Right cardiac atrium (tissue), 5 donors: ENCODE measurements around the gene TAOK3. TPM values are rescaled to one million over a fixed set of nuclear protein-coding genes. Genes with fewer than 3 reads are reported as not detected.

ENCODE experiments used
- ATAC-seq, 2 donors: fragments of 200-7000 bp; cut with Tn5 transposase; one replicate each; pipeline versions ENCODE4 v1.8.0 to v1.9.1; 2020; ENCODE audit warnings: moderate library complexity in 2 of 2, mild to moderate bottlenecking in 1 of 2
- DNase-seq, 3 donors: peaks; one replicate each; pipeline ENCODE4 v3.0.0-alpha.2; 2020
- H3K27ac ChIP-seq: one replicate; pipeline ENCODE4 v1.5.1; 2013; ENCODE audit warnings: mild to moderate bottlenecking, low read length, control low read depth, moderate library complexity
- H3K27me3 ChIP-seq: one replicate; pipeline ENCODE4 v1.6.1; 2013; ENCODE audit not compliant: control insufficient read depth, insufficient read depth
- H3K4me1 ChIP-seq: one replicate; pipeline ENCODE4 v1.6.1; 2013; ENCODE audit warnings: low read length; ENCODE audit not compliant: control insufficient read depth, insufficient read depth
- H3K4me3 ChIP-seq: one replicate; pipeline ENCODE4 v1.5.1; 2013; ENCODE audit warnings: low read length, control low read depth
- H3K9me3 ChIP-seq: one replicate; pipeline ENCODE4 v1.6.1; 2013; ENCODE audit warnings: low read length; ENCODE audit not compliant: control insufficient read depth
- WGBS: extraction: QIAGEN DNeasy Blood & Tissue Kit; methylation state at CpG from one replicate; pipeline ENCODE4 v1.1.7; 2013; 5-methylcytosine and 5-hydroxymethylcytosine counted together
- intact Hi-C, 4 donors: fragments of 100-400 bp; cut with DNase I; formaldehyde crosslinking; loops; one replicate each; pipeline versions ENCODE4 v1.11.0 to v1.14.0; 2022 to 2023
- polyA plus RNA-seq: library from polyadenylated mRNA; stranded (reverse); fragments of 200-250 nt; gene quantifications from one replicate; pipeline ENCODE4 v1.2.3, GENCODE V29; 2013
- total RNA-seq, 4 donors: library from RNA; stranded (reverse); fragmentation: NEBNext Ultra II Directional; extraction: Animal tissue kit (Norgen Biotek cat#: 25700); gene quantifications; one replicate each; pipeline ENCODE4 v1.2.1, GENCODE V29; 2021
- donor health status: healthy with polysubstance abuse.
- donor health status: DM: no; HTN: yes; CAD: no.
- donor health status: DM: no; HTN: no; CAD: no.
- donor health status: DM: no; HTN: yes; CAD: no; lungs with severe emphysema.
- donor health status: DM: yes; HTN: yes; CAD: no.

TAOK3 gene
- total and polyA plus RNA-seq, 5 donors, result 16.9 to 29.1 (median 24.5) TPM

DNA sequence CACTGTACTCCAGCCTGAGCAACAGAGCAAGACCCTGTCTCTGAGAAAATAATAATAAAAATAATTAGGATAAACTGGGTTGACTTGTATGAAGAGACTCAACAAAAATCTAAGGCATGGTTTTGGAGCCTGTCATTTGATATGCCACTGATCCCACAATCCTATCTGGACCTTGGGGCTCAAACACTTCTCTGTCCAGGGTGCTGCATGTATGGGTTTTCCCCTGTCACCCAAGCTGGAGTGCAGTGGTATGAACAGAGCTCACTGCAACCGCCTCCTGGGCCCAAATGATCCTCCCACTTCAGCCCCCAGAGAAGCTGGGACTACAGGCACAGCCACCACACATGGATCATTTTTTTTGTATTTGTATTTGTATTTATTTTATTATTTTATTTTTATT, 263.6 kb downstream of the TAOK3 start:
- DNase-seq, result no peak
- no peak overlapping the region for H3K27ac ChIP-seq
- no peak for ATAC-seq
- H3K4me3 ChIP-seq, result no peak overlapping the region
- intact Hi-C loops, result no loop called here
- H3K27me3 ChIP-seq, result no peaks in the 10 kb centered on the region
- no peaks in the 10 kb centered on the region for H3K4me1 ChIP-seq
- H3K9me3 ChIP-seq, result no peaks in the 10 kb centered on the region
- 79% methylated on average over 1 of the region's 1 CpG for WGBS

DNA sequence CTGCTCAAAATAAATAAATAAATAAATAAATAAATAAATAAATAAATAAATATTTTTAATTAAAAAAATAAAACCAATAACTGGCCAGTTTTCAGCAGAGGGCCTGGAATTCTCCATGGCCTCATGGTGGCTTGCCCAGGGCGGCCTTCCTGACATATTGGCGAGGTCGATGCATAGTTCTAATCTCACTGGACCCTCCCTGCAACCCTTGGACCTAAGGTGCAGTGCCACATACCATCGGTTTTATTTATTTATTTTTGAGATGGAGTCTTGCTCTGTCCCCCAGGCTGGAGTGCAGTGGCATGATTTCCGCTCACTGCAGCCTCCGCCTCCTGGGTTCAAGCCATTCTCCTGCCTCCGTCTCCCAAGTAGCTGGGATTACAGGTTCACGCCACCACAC, 265.0 kb downstream of the TAOK3 start:
- Histone ChIP-seq H3K4me1 (no peaks in the 10 kb centered on the region), H3K9me3 (no peaks in the 10 kb centered on the region), H3K27me3 (no peaks in the 10 kb centered on the region), H3K27ac (no peak overlapping the region), H3K4me3 (no peak overlapping the region)
- intact Hi-C loops, result no loop called here
- DNase-seq (no peak), ATAC-seq (no peak)
- 94% methylated on average over 8 of the region's 8 CpGs for WGBS

DNA sequence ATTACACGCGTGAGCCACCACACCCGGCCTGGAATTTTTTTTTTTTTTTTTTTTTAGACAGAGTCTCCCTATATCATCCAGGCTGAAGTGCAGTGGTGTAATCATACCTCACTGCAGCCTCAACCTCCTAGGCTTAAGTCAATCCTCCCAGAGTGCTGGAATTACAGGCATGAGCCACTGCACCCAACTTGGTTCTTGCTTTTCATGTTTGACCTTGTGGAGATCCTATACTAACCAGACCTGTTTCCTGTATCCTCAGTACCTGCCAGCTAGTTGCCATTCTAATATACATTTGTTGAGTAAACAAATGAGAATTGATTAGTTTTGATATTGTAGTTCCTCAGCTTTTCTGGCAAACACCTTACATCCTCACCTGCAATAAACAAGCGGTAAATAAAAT, 265.7 kb downstream of the TAOK3 start:
- DNase-seq (no peak), ATAC-seq (no peak)
- H3K4me3 ChIP-seq, result no peak overlapping the region
- WGBS, result 69% methylated on average over 4 of the region's 4 CpGs
- intact Hi-C loops, result no loop called here
- H3K9me3 ChIP-seq, result no peaks in the 10 kb centered on the region
- H3K4me1 ChIP-seq, result no peaks in the 10 kb centered on the region
- no peaks in the 10 kb centered on the region for H3K27me3 ChIP-seq
- no peak overlapping the region for H3K27ac ChIP-seq

DNA sequence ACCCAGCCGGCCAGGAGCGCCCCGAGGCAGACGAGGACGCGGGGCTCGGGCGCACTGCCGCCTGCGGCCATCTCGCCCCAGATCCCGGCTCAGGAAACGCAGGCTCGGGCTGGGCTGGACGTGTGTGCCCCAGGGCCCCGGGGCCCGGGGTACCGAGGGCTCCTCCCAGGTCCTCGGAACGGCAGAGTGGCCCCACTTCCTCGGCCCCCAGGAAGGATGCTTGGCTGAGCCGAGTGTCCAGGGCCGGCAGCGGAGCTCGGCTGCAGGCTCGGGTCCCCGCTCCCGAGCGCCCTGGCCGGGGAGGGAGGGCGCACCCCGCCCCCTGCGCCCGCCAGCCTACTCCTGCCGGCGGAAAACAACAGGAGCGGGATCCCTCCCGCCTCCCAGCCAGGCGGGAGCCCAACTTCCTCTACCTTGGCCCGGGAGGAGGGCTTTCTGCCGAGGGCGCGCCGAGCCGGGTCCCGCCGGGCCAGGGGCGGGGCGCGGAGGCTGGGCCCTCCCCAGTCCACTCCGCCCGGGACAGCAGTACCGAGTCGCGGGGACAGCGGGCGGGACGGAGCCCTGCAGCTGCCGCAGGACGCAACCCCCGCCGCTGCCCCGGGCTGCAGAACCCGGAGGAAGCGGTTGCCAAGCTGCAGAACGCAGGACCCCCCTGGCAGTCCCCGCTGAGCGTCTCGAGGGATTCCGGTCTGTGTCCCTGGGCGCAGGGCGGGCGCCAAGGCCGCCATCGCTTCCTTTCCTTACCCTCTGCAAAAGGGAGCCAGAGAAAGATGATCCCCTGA, 268.9 kb downstream of the TAOK3 start, which contains the start of gene VSIG10:
TSS of gene VSIG10 (minus strand) at position 411 of the 782 bp plus-strand sequence. CDS start at position 71, 340 bp downstream.
- no peaks in the 10 kb centered on the region for H3K4me1 ChIP-seq
- H3K27ac ChIP-seq, result peak within 1 kb of the TSS; percentile 76
- ATAC-seq (peak; percentile 98), DNase-seq (peak; percentile 68 to 89 (median 88))
- no peaks in the 10 kb centered on the region for H3K9me3 ChIP-seq
- WGBS, result under 1% methylated on average over 75 of the region's 75 CpGs
- intact Hi-C loops, result no loop called here
- no peaks in the 10 kb centered on the region for H3K27me3 ChIP-seq
- H3K4me3 ChIP-seq, result peak within 1 kb of the TSS; percentile 87

DNA sequence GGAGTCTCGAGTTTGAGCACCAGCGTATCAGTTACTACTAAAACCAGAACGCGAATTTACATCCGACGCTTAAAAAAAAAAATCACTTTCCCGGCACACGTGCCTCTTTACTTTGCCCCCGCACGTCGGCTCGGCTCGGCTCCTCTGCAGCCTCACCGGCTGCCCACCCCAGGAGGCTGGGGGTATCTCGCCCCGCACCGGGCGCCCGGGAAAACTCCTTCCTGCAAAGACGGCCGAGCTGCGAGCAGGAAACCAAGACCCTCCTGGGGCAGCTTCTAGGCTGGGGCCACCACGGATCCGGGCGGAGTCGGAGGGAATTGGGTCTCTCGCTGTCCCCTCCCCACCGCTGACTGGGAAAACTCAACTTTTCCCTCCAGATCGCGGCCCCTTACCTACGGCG, 269.5 kb downstream of the TAOK3 start:
- Histone ChIP-seq H3K9me3 (no peaks in the 10 kb centered on the region), H3K27ac (peak overlapping the region; percentile 48), H3K4me3 (peak overlapping the region; percentile 87), H3K27me3 (no peaks in the 10 kb centered on the region), H3K4me1 (peaks cover 3% of the 10 kb centered on the region)
- ATAC-seq, result peak; percentile 28 to 32
- WGBS, result under 1% methylated on average over 32 of the region's 32 CpGs
- intact Hi-C loops, result no loop called here
- DNase-seq, result peak in 2 of 3 donors; percentile 67 to 71

DNA sequence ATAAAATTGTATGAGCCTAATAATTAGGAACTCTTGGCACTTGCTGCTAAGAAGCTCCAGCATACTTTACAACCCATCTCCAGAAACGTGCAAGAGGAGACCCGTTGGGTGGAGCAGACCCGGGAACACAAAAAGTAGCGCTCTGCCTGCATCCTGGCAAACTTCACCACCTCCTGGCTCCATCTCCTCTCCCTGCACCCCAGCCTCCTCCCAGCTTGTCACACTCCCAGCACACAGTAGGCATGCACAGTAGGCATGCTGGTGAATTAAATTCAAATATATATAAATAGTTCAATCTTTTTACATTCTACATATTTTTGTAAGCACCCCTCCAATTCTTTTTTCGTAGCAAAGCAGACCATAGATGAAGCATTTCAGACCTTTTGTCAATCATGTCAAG, 270.1 kb downstream of the TAOK3 start:
- ATAC-seq (no peak), DNase-seq (no peak)
- intact Hi-C loops, result no loop called here
- whole genome bisulfite sequencing, result 44% methylated on average over 5 of the region's 5 CpGs
- H3K4me1 ChIP-seq, result peaks cover 3% of the 10 kb centered on the region
- H3K27ac ChIP-seq, result no peak overlapping the region
- no peaks in the 10 kb centered on the region for H3K27me3 ChIP-seq
- no peaks in the 10 kb centered on the region for H3K9me3 ChIP-seq
- H3K4me3 ChIP-seq, result peak overlapping the region; percentile 87

DNA sequence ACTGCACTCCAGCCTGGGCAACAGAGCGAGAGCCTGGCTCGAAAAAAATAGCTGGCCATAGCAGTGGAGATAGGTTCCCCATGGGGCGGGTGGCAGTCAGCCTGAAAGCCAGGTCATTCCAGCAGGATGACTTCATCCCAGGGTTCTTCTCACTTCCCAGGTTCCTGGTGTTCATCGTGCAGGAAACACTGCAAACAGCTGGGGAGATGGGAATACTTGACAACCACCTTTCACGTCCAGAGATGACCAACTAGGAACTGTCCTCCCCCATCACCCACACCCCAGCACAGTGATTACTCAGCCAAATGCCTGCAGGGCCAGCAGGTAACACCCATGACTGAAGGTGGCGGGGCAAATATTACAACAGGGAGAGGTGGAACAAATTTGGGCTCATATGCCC, 270.6 kb downstream of the TAOK3 start:
- DNase-seq (no peak), ATAC-seq (no peak)
- Histone ChIP-seq H3K4me1 (peaks cover 3% of the 10 kb centered on the region), H3K9me3 (no peaks in the 10 kb centered on the region), H3K27me3 (no peaks in the 10 kb centered on the region), H3K27ac (no peak overlapping the region), H3K4me3 (no peak overlapping the region)
- 83% methylated on average over 6 of the region's 6 CpGs for WGBS
- intact Hi-C loops, result no loop called here

DNA sequence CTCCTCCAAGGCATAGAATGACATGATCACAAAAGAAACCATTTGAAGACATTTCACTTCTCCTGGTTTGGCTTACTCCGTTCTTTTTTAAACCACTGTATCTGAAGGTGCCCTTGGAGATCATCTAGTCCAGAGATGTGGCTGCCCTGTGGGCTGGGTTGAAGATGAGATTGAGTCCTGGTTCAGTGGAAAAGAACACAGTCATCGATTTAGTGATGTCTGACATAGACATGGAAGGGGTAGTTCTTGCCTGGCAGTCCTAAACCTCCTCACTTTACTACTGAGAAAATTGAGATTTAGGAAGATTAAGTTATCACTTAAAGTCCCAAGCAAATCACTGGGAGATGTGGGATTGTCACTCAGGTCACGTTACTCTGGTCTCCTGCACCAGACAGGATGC, 271.7 kb downstream of the TAOK3 start:
- 94% methylated on average over 3 of the region's 3 CpGs for WGBS
- no peak for DNase-seq
- Histone ChIP-seq H3K4me1 (peaks cover 3% of the 10 kb centered on the region), H3K4me3 (no peak overlapping the region), H3K9me3 (no peaks in the 10 kb centered on the region), H3K27ac (no peak overlapping the region), H3K27me3 (no peaks in the 10 kb centered on the region)
- ATAC-seq, result no peak
- intact Hi-C loops, result no loop called here

Other genes with a start within 250 kb of the TAOK3 start
- gene PEBP1, start 236.8 kb downstream of the TAOK3 start, total RNA-seq, result 100 to 1,000 TPM; 370 to 507 (median 411) TPM
- 477 TPM for gene PEBP1, start 236.8 kb downstream of the TAOK3 start, polyA plus RNA-seq
- 10 to 100 TPM; 18.9 to 24.0 (median 21.1) TPM for gene SUDS3, start 3.6 kb upstream of the TAOK3 start, total RNA-seq
- gene SUDS3, start 3.6 kb upstream of the TAOK3 start, polyA plus RNA-seq, result 9.5 TPM